WTC11 (cell line): ENCODE measurements around the gene AATK. TPM values are rescaled to one million over a fixed set of nuclear protein-coding genes. Genes with fewer than 3 reads are reported as not detected.
"Not testable (repeated sequence)": the region's sequence is repeated elsewhere in the genome, so short reads cannot be mapped to it uniquely, and the experiment has no call there.

Experiments
- ATAC-seq: fragments of 200-7000 bp; cut with Tn5 transposase; 2 replicates; pipeline ENCODE4 v1.10.0; 2021; ENCODE audit warnings: mild to moderate bottlenecking, moderate library complexity
- CTCF ChIA-PET: fragments of 300-600 bp; sonication (Branson Sonifier 250); formaldehyde crosslinking; loops from one replicate; lab custom pipeline; 2021; ENCODE audit warnings: antibody characterized with exemption; lab: Charles Lee
- POLR2A ChIA-PET: fragments of 350-600 bp; sonication (Branson Sonifier 250); formaldehyde crosslinking; loops from one replicate; lab custom pipeline; 2021; ENCODE audit warnings: antibody characterized with exemption; lab: Charles Lee
- DNase-seq: peaks from one replicate; pipeline ENCODE4 v3.0.0; 2021; ENCODE audit warnings: low spot score
- H3K27ac Mint-ChIP-seq: 2 replicates; pipeline ENCODE4 v1.8.0; 2021; ENCODE audit warnings: mixed read lengths
- H3K27me3 Mint-ChIP-seq: 2 replicates; pipeline ENCODE4 v1.8.0; 2021; ENCODE audit warnings: low read depth, mild to moderate bottlenecking, moderate library complexity, mixed read lengths
- H3K36me3 Mint-ChIP-seq: 2 replicates; pipeline ENCODE4 v1.8.0; 2021; ENCODE audit warnings: mixed read lengths
- H3K4me1 Mint-ChIP-seq: 2 replicates; pipeline ENCODE4 v1.8.0; 2022; ENCODE audit warnings: mixed read lengths
- H3K4me3 Mint-ChIP-seq: 2 replicates; pipeline ENCODE4 v1.8.0; 2021; ENCODE audit warnings: mild to moderate bottlenecking, moderate library complexity, mixed read lengths
- H3K9me3 Mint-ChIP-seq: 2 replicates; pipeline ENCODE4 v1.8.0; 2021; ENCODE audit warnings: mixed read lengths
- ARID4B ChIP-seq: sonication (generic); formaldehyde crosslinking; IDR thresholded peaks from 2 replicates; pipeline ENCODE4 v1.8.0; 2023; ENCODE audit warnings: missing genetic modification reagents, mild to moderate bottlenecking, borderline replicate concordance
- ATF6 ChIP-seq: sonication (generic); formaldehyde crosslinking; IDR thresholded peaks from 2 replicates; pipeline ENCODE4 v1.8.1; 2023; ENCODE audit warnings: mild to moderate bottlenecking, missing genetic modification reagents
- GABPB1 ChIP-seq: sonication (generic); formaldehyde crosslinking; IDR thresholded peaks from 2 replicates; pipeline ENCODE4 v1.8.1; 2023; ENCODE audit warnings: mild to moderate bottlenecking, missing genetic modification reagents
- IRF2 ChIP-seq: sonication (generic); formaldehyde crosslinking; IDR thresholded peaks from 2 replicates; pipeline ENCODE4 v1.8.0; 2022; ENCODE audit warnings: low read depth, missing genetic modification reagents, borderline replicate concordance
- PREB ChIP-seq: sonication (generic); formaldehyde crosslinking; IDR thresholded peaks from 2 replicates; pipeline ENCODE4 v1.8.1; 2022; ENCODE audit warnings: mild to moderate bottlenecking, missing genetic modification reagents, moderate library complexity, borderline replicate concordance
- RORB ChIP-seq: fragments of 250-450 bp; sonication (Bioruptor Pico); IDR thresholded peaks from 2 replicates; pipeline ENCODE4 v1.9.0; 2021; ENCODE audit warnings: mild to moderate bottlenecking
- SMAD4 ChIP-seq: sonication (generic); formaldehyde crosslinking; IDR thresholded peaks from 2 replicates; pipeline ENCODE4 v1.8.0; 2022; ENCODE audit warnings: mild to moderate bottlenecking, missing genetic modification reagents
- total RNA-seq: library from RNA; stranded (reverse); gene quantifications from 3 replicates; pipeline ENCODE4 v1.2.3, GENCODE V29; 2021

The AATK gene
- total RNA-seq, 1 experiment from 2014 or later: 2.9 TPM

DNA sequence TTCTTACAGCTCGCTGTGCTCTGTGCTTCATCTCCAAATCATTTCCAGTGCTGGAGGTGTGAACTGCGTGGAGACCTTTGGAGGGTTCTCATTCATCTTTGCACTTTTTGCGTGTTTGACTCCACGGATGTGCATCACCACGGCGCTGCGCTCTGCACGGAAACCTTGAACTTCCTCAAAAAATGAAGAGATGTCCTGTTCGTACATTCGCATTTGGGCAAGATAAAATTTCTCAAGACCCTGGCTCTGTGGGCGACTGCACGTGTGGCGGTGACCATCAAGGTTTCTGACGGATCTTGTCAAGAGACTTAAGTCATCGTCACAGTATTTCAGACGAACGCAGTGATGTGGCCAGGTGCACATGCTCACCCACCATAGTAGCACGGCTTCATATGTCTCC lies 11.1 kb downstream of the AATK start:
- POLR2A ChIA-PET: no interaction called here
- ATAC-seq: no peak
- Mint-ChIP-seq H3K4me3 (no peak overlapping the region), H3K36me3 (no peaks in the 10 kb centered on the region), H3K9me3 (no peaks in the 10 kb centered on the region), H3K27ac (no peak overlapping the region), H3K4me1 (no peaks in the 10 kb centered on the region), H3K27me3 (no peaks in the 10 kb centered on the region; the same call in 1 of the 2 replicates)
- no peak for DNase-seq
- no peak for TF ChIP-seq GABPB1 (CRISPR knock-in tag)
- no peak for TF ChIP-seq SMAD4
- CTCF ChIA-PET: interaction anchor here (0.9 to 1.1 kb wide), 2 partner anchors 12 to 58 kb away, joined by 3 read pairs; no protein-coding TSS in a partner anchor

GRCh38 chr17:81154016-81154415 lies 12.0 kb downstream of the AATK start:
- H3K9me3 Mint-ChIP-seq, H3K36me3 Mint-ChIP-seq, H3K27ac Mint-ChIP-seq, POLR2A ChIA-PET, H3K4me3 Mint-ChIP-seq, DNase-seq, H3K4me1 Mint-ChIP-seq, ATAC-seq, H3K27me3 Mint-ChIP-seq: not testable (repeated sequence)
- CTCF ChIA-PET: interaction anchor here (0.7 to 1.1 kb wide), 4 partner anchors 11 to 288 kb away, joined by 3 read pairs; no protein-coding TSS in a partner anchor

- no peak for TF ChIP-seq PREB (CRISPR knock-in tag)
- no peak for TF ChIP-seq IRF2 (CRISPR knock-in tag)
- TF ChIP-seq RORB (CRISPR knock-in tag): no peak
- TF ChIP-seq ARID4B: no peak
- CTCF ChIA-PET: interaction anchor here (0.7 to 1.1 kb wide), 2 partner anchors 74 to 287 kb away, joined by 3 read pairs; no protein-coding TSS in a partner anchor
- Mint-ChIP-seq H3K4me1 (no peaks in the 10 kb centered on the region), H3K36me3 (no peaks in the 10 kb centered on the region), H3K4me3 (no peak overlapping the region), H3K27me3 (no peaks in the 10 kb centered on the region; the same call in 1 of the 2 replicates), H3K27ac (no peak overlapping the region), H3K9me3 (no peaks in the 10 kb centered on the region)
- DNase-seq: no peak
- POLR2A ChIA-PET: no interaction called here
- no peak for ATAC-seq
These were observed 12.6 kb downstream of the AATK start for GRCh38 chr17:81153340-81153803.

DNA sequence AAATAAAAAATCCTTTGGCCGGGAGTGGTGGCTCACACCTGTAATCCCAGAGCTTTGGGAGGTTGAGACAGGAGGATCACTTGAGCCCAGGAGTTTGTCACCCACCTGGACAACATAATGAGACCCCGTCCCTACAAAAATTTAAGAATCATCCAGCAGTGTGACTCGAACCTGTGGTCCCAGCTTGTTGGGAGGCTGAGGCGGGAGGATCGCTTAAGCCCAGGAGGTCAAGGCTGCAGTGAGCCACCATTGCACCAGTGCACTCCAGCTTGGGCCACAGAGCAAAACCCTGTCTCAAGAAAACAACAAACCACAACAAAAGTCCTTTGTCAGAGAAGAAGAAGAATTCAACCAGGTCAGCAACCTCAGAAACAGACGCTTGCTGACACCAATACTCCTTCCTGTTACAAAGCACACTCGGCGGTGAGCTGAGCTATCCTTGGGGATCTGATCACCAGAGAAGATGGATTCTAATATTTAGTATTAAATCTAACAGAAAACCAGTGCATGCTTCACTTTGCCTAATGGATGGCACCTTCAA lies 13.7 kb downstream of the AATK start:
- Mint-ChIP-seq H3K9me3 (no peaks in the 10 kb centered on the region), H3K4me3 (no peak overlapping the region), H3K4me1 (no peaks in the 10 kb centered on the region), H3K27me3 (no peaks in the 10 kb centered on the region; the same call in 1 of the 2 replicates), H3K27ac (no peak overlapping the region), H3K36me3 (no peaks in the 10 kb centered on the region)
- CTCF ChIA-PET: interaction anchor here (1.6 kb wide), 1 partner anchor 10 kb away, joined by 6 read pairs; no protein-coding TSS in a partner anchor
- no peak for TF ChIP-seq ATF6 (CRISPR knock-in tag)
- no peak for DNase-seq
- POLR2A ChIA-PET: no interaction called here
- no peak for ATAC-seq
